Activated B cell treated with CpG ODN at 0.5 μM for 24 hours (primary cell): ENCODE data around the gene EMC8. TPM values are rescaled to one million over a fixed set of nuclear protein-coding genes. Genes with fewer than 3 reads are reported as not detected.

Experiments
- ATAC-seq: fragments of 200-7000 bp; cut with Tn5 transposase; one replicate; pipeline ENCODE4 v1.10.0; 2021; ENCODE audit warnings: low read depth, mild to moderate bottlenecking, moderate library complexity
- CTCF ChIA-PET: fragments of 350-600 bp; sonication (Branson Sonifier 250); formaldehyde crosslinking; loops from one replicate; lab custom pipeline; 2021; ENCODE audit warnings: antibody characterized with exemption; lab: Charles Lee
- POLR2A ChIA-PET: fragments of 350-600 bp; sonication (Branson Sonifier 250); formaldehyde crosslinking; loops from one replicate; lab custom pipeline; 2021; ENCODE audit warnings: antibody characterized with exemption; lab: Charles Lee
- DNase-seq: peaks from one replicate; pipeline ENCODE4 v3.0.0; 2022
- H3K27ac Mint-ChIP-seq: one replicate; pipeline ENCODE4 v1.8.0; 2020; ENCODE audit warnings: mixed read lengths
- H3K27me3 Mint-ChIP-seq: one replicate; pipeline ENCODE4 v1.8.0; 2021; ENCODE audit warnings: mixed read lengths
- H3K36me3 Mint-ChIP-seq: one replicate; pipeline ENCODE4 v1.8.0; 2021; ENCODE audit warnings: low read depth, mixed read lengths
- H3K4me1 Mint-ChIP-seq: one replicate; pipeline ENCODE4 v1.8.0; 2021; ENCODE audit warnings: mixed read lengths
- H3K4me3 Mint-ChIP-seq: one replicate; pipeline ENCODE4 v1.8.0; 2020; ENCODE audit warnings: mild to moderate bottlenecking, mixed read lengths
- H3K9me3 Mint-ChIP-seq: one replicate; pipeline ENCODE4 v1.8.0; 2020; ENCODE audit warnings: mixed read lengths
- intact Hi-C: fragments of 100-400 bp; cut with micrococcal nuclease; formaldehyde crosslinking; loops from one replicate; pipeline ENCODE4 v1.15.1; 2024
- total RNA-seq: library from RNA; stranded (reverse); gene quantifications from 2 replicates; pipeline ENCODE4 v1.2.3, GENCODE V29; 2022
- TF ChIP-seq, protein P1 (sequence below): fragments of 200-600 bp; IDR thresholded peaks from one replicate; pipeline ENCODE4 v1.8.0; 2022; ENCODE audit warnings: antibody characterized with exemption, mild to moderate bottlenecking

Gene EMC8
- total RNA-seq, 1 donor from 2014 or later, result 27.8 TPM

DNA sequence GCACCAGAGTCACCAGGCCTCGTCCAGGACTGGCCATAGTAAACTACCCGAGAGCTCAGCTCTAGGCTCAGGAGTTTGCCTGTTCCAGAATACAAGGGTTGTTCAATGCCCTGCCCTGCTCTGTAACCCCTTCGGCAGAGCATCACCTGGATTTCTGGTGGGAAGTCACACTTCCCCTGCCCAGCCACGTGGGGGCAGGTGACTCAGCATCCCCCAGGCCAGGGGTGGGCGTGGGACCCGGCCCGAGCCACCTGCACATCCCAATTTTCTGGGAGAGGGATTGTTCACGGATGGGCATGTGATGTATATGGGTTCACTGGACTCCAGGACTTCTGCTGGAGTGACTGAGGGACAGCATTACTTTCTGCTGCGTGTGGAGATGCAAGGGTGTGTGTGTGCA is 26.0 kb upstream of the EMC8 start:
- POLR2A ChIA-PET, result interaction anchor here (1.1 kb wide), 1 partner anchor 155 kb away, joined by 3 read pairs; no protein-coding TSS in a partner anchor
- no peaks in the 10 kb centered on the region for H3K27me3 Mint-ChIP-seq
- intact Hi-C loops, result no loop called here
- CTCF ChIA-PET, result interaction anchor here (1.4 to 9.0 kb wide), 3 partner anchors 75 to 161 kb away, joined by 3 to 296 read pairs (median 3); no protein-coding TSS in a partner anchor
- TF ChIP-seq, protein P1, sequence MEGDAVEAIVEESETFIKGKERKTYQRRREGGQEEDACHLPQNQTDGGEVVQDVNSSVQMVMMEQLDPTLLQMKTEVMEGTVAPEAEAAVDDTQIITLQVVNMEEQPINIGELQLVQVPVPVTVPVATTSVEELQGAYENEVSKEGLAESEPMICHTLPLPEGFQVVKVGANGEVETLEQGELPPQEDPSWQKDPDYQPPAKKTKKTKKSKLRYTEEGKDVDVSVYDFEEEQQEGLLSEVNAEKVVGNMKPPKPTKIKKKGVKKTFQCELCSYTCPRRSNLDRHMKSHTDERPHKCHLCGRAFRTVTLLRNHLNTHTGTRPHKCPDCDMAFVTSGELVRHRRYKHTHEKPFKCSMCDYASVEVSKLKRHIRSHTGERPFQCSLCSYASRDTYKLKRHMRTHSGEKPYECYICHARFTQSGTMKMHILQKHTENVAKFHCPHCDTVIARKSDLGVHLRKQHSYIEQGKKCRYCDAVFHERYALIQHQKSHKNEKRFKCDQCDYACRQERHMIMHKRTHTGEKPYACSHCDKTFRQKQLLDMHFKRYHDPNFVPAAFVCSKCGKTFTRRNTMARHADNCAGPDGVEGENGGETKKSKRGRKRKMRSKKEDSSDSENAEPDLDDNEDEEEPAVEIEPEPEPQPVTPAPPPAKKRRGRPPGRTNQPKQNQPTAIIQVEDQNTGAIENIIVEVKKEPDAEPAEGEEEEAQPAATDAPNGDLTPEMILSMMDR, result no peak
- no peak overlapping the region for H3K27ac Mint-ChIP-seq
- H3K4me3 Mint-ChIP-seq, result no peak overlapping the region
- ATAC-seq, result no peak
- no peaks in the 10 kb centered on the region for H3K36me3 Mint-ChIP-seq
- H3K9me3 Mint-ChIP-seq, result peaks cover 4% of the 10 kb centered on the region
- peaks cover 43% of the 10 kb centered on the region for H3K4me1 Mint-ChIP-seq
- no peak for DNase-seq

DNA sequence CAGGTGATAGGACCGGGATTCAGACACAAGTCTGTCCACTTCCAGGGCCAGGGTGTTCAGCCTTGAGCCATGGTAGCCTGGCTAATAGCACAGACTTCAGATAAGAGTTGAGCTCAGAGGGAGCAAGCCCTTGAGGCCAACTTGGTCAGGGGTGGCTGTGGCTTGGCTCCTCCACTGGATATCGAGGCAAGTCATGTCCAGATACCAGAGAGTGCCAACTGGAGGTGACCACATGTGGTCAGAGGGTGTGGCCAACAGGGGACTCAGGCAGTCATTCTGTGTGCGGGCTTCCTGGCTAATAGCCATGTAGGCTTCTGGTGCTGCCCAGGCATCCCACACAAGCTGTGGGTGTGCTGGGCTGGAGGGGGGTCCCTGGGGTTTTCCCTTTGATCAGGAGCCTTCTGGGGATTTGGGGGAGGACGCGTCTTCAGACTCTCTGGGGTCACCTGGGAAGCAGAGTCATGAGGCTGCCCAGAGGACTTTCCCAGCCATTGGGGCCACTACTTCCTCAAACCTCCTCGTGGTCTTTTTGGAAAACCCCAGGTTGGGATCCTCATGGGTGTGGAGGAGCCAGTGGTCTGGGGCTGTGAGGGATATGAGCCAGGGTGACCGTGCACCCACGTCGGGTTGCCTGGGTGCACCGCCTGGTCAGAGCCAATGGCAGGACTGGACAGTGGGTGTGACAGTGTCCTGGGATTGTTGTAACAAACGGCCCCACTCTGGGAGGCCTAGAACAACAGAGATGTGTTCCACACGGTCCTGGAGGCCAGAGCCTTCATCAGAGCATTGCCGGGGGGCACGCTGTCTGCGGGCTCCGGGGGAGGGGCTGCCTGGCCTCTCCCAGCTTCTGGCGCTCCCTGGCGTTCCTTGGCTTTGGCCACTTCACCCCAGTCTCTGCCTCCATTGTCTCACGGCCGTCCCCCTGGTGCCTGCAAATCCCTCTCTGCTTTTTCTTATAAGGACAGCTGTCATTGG is 25.1 kb upstream of the EMC8 start:
- no peaks in the 10 kb centered on the region for H3K36me3 Mint-ChIP-seq
- ATAC-seq (no peak), DNase-seq (no peak)
- H3K4me3 Mint-ChIP-seq, result no peak overlapping the region
- no peaks in the 10 kb centered on the region for H3K27me3 Mint-ChIP-seq
- H3K27ac Mint-ChIP-seq, result peak overlapping the region; percentile 25
- TF ChIP-seq, protein P1, result no peak
- peaks cover 4% of the 10 kb centered on the region for H3K9me3 Mint-ChIP-seq
- peaks cover 37% of the 10 kb centered on the region for H3K4me1 Mint-ChIP-seq
- intact Hi-C loops, result no loop called here
- CTCF ChIA-PET, result interaction anchor here (1.0 to 9.0 kb wide), 6 partner anchors 76 to 192 kb away, joined by 3 to 296 read pairs (median 4); no protein-coding TSS in a partner anchor
- POLR2A ChIA-PET, result interaction anchor here (0.9 to 1.1 kb wide), 3 partner anchors 8 to 156 kb away, joined by 3 read pairs; no protein-coding TSS in a partner anchor

DNA sequence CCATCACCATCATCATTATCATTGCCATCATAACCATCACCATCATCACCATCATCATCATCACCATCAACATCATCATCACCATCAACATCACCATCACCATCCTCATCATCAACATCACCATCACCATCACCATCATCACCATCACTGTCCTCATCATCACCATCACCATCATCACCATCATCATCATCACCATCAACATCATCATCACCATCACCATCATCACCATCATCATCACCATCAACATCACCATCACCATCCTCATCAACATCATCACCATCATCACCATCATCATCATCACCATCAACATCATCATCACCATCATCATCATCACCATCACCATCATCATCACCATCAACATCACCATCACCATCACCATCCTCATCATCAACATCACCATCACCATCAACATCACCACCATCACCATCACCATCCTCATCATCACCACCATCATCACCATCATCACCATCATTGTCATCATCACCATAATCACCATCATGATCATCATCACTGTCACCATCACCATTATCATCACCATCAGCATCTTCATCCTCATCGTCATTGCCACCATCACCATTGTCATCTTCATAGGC is 24.1 kb upstream of the EMC8 start:
- Mint-ChIP-seq H3K9me3 (no peaks in the 10 kb centered on the region), H3K27me3 (no peaks in the 10 kb centered on the region), H3K27ac (no peak overlapping the region), H3K4me3 (no peak overlapping the region), H3K4me1 (peaks cover 33% of the 10 kb centered on the region), H3K36me3 (no peaks in the 10 kb centered on the region)
- intact Hi-C loops, result no loop called here
- CTCF ChIA-PET, result interaction anchor here (0.7 to 9.0 kb wide), 5 partner anchors 79 to 193 kb away, joined by 3 to 296 read pairs (median 4); no protein-coding TSS in a partner anchor
- no peak for DNase-seq
- TF ChIP-seq, protein P1, result no peak
- POLR2A ChIA-PET, result interaction anchor here (0.9 to 1.0 kb wide), 2 partner anchors 9 to 76 kb away, joined by 3 read pairs; no protein-coding TSS in a partner anchor
- ATAC-seq, result no peak

DNA sequence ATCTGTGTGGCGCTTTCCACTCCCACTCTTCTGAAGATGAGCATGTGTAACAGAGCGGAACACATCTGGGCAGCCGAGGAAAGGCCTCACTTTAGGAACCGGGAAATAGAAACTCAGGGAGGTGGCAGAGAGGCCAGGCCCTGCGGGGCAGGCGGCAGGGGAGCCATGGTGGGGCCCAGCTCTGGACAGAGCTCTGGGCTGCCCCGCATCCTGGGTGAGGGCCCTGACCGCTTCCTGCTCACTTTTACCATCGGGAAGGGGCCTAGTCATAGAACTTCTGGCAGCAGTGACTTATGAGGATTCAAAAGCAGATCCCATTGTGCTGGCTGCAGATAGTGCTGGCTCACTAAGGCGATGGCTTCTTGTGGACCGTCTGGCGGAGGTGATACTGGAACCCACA is 22.8 kb upstream of the EMC8 start:
- H3K27me3 Mint-ChIP-seq, result no peaks in the 10 kb centered on the region

More for the DNA sequence above, 22.8 kb upstream of the EMC8 start:
- CTCF ChIA-PET, result interaction anchor here (0.6 to 9.0 kb wide), 43 partner anchors 9 to 696 kb away, joined by 3 to 296 read pairs (median 8); partner anchors contain the start of gene IRF8
- intact Hi-C loops, result no loop called here
- TF ChIP-seq, protein P1, result no peak
- Mint-ChIP-seq H3K4me3 (no peak overlapping the region), H3K9me3 (no peaks in the 10 kb centered on the region), H3K4me1 (peaks cover 33% of the 10 kb centered on the region), H3K36me3 (no peaks in the 10 kb centered on the region), H3K27ac (no peak overlapping the region)
- POLR2A ChIA-PET, result interaction anchor here (0.7 to 2.1 kb wide), 17 partner anchors 10 to 194 kb away, joined by 3 to 27 read pairs (median 6); partner anchors contain the start of gene IRF8
- ATAC-seq, result no peak
- DNase-seq, result no peak
